Uterus (tissue), 4 donors: ENCODE data around the gene ZNF653. TPM values are rescaled to one million over a fixed set of nuclear protein-coding genes. Genes with fewer than 3 reads are reported as not detected.

Experiments used
- DNase-seq, 2 donors: peaks; one replicate each; pipeline ENCODE4 v3.0.0-alpha.2; 2019 to 2020
- H3K27ac ChIP-seq, 2 donors: fragments of 200-600 bp; sonication (generic); 1 replicate in 1 of 2; 2 replicates in 1 of 2; pipeline ENCODE4 v1.5.1; 2016 to 2018
- H3K27me3 ChIP-seq, 2 donors: fragments of 200-600 bp; sonication (generic); one replicate each; pipeline ENCODE4 v1.5.1; 2018 to 2019; ENCODE audit warnings: control low read depth in 1 of 2
- H3K36me3 ChIP-seq, 2 donors: fragments of 200-600 bp; sonication (generic); one replicate each; pipeline ENCODE4 v1.5.1; 2019; ENCODE audit warnings: control low read depth in 1 of 2
- H3K4me1 ChIP-seq, 2 donors: fragments of 200-600 bp; sonication (generic); one replicate each; pipeline ENCODE4 v1.5.1; 2018 to 2019; ENCODE audit warnings: control low read depth in 1 of 2
- H3K4me3 ChIP-seq, 2 donors: fragments of 200-600 bp; sonication (generic); 1 replicate in 1 of 2; 2 replicates in 1 of 2; pipeline ENCODE4 v1.5.1; 2018 to 2019; ENCODE audit warnings: mild to moderate bottlenecking in 1 of 2
- H3K9me3 ChIP-seq, 2 donors: fragments of 200-600 bp; sonication (generic); one replicate each; pipeline ENCODE4 v1.5.1; 2019; ENCODE audit warnings: control low read depth in 1 of 2
- CTCF ChIP-seq, 4 experiments: fragments of 200-600 bp in 2 of 4; fragments of 450-650 bp in 2 of 4; sonication (generic) in 2 of 4; IDR thresholded peaks; one replicate each; pipeline ENCODE4 v1.5.1; 2016 to 2019; ENCODE audit warnings: antibody characterized with exemption in 4 of 4, mild to moderate bottlenecking in 2 of 4, moderate library complexity in 1 of 4
- POLR2A ChIP-seq, 2 donors: fragments of 450-650 bp; IDR thresholded peaks; one replicate each; pipeline ENCODE4 v1.6.1; 2016; ENCODE audit warnings: antibody characterized with exemption in 2 of 2, mild to moderate bottlenecking in 1 of 2, moderate library complexity in 1 of 2
- intact Hi-C: fragments of 100-400 bp; cut with DNase I; formaldehyde crosslinking; loops from one replicate; pipeline ENCODE4 v1.15.1; 2023; ENCODE audit warnings: low total_unique reads
- total RNA-seq, 4 donors: library from RNA; depleted of rRNA in 3 of 4; stranded (reverse); fragments of >200 nt in 3 of 4; gene quantifications; one replicate each; pipeline versions ENCODE4 v1.1.0 to v1.2.4, GENCODE V29; 2014 to 2023
- donor health status: DM: yes; HTN: yes; CAD: no.

Gene ZNF653
- 10 to 100 TPM in 1 of 4 donors, 1 to 10 TPM in 2, under 1 TPM in 1; 0.88 to 14.8 (median 6.3) TPM for total RNA-seq

GRCh38 chr19:11505504-11506100 lies at the start of gene ZNF653:
Gene ZNF653 (minus strand): TSS chr19:11505839. CDS start chr19:11505786, 53 bp downstream.
- peak; percentile 94 to 95 for DNase-seq
- intact Hi-C loops: loop anchor here (10.0 kb wide), 1 partner anchor 211 kb away; the partner anchor contains the start of gene TSPAN16
- Histone ChIP-seq H3K4me3 (peak within 1 kb of the TSS; percentile 50 to 89), H3K27ac (peak within 1 kb of the TSS; percentile 87 to 98), H3K4me1 (no peaks in the 10 kb centered on the region), H3K9me3 (no peaks in the 10 kb centered on the region), H3K36me3 (no peaks in the 10 kb centered on the region), H3K27me3 (no peaks in the 10 kb centered on the region)
- TF ChIP-seq POLR2A (IDR thresholded peaks at IDR 0.05) (peak; percentile 23 to 69), CTCF (IDR thresholded peaks at IDR 0.05) (no peak)

- TF ChIP-seq POLR2A (IDR thresholded peaks at IDR 0.05) (no peak), CTCF (IDR thresholded peaks at IDR 0.05) (no peak)
- no peaks in the 10 kb centered on the region for H3K27me3 ChIP-seq
- H3K27ac ChIP-seq: no peak overlapping the region
- H3K4me1 ChIP-seq: peaks cover 0 to 15% of the 10 kb centered on the region in 2 donors
- no peaks in the 10 kb centered on the region for H3K9me3 ChIP-seq
- no peak overlapping the region for H3K4me3 ChIP-seq
- H3K36me3 ChIP-seq: no peaks in the 10 kb centered on the region
- intact Hi-C loops: no loop called here
- no peak for DNase-seq
Measured at GRCh38 chr19:11555246-11555645, 49.6 kb upstream of the ZNF653 start.

- H3K27ac ChIP-seq: no peak overlapping the region
- H3K9me3 ChIP-seq: no peaks in the 10 kb centered on the region
- H3K36me3 ChIP-seq: no peaks in the 10 kb centered on the region
- intact Hi-C loops: no loop called here
- no peaks in the 10 kb centered on the region for H3K27me3 ChIP-seq
- H3K4me3 ChIP-seq: no peak overlapping the region
- DNase-seq: no peak
- TF ChIP-seq POLR2A (IDR thresholded peaks at IDR 0.05): no peak
- no peak for TF ChIP-seq CTCF (IDR thresholded peaks at IDR 0.05)
- H3K4me1 ChIP-seq: peaks cover 0 to 23% of the 10 kb centered on the region in 2 donors
Measured at GRCh38 chr19:11554160-11554559, 48.5 kb upstream of the ZNF653 start.

GRCh38 chr19:11552666-11553372 lies 47.2 kb upstream of the ZNF653 start:
- no peaks in the 10 kb centered on the region for H3K9me3 ChIP-seq
- no peak for DNase-seq
- H3K27me3 ChIP-seq: no peaks in the 10 kb centered on the region
- no peaks in the 10 kb centered on the region for H3K36me3 ChIP-seq
- no peak for TF ChIP-seq CTCF (IDR thresholded peaks at IDR 0.05)
- no peak for TF ChIP-seq POLR2A (IDR thresholded peaks at IDR 0.05)
- H3K4me1 ChIP-seq: peaks cover 0 to 16% of the 10 kb centered on the region in 2 donors
- H3K4me3 ChIP-seq: no peak overlapping the region
- peak overlapping the region; percentile 84 to 91 for H3K27ac ChIP-seq
- intact Hi-C loops: no loop called here

GRCh38 chr19:11551603-11552235 lies 46.1 kb upstream of the ZNF653 start:
- peak overlapping the region in 1 of 2 donors; percentile 7 for H3K4me3 ChIP-seq
- no peaks in the 10 kb centered on the region for H3K36me3 ChIP-seq
- H3K27me3 ChIP-seq: no peaks in the 10 kb centered on the region
- peaks cover 0 to 15% of the 10 kb centered on the region in 2 donors for H3K4me1 ChIP-seq
- peak in 1 of 2 donors; percentile 47 for TF ChIP-seq POLR2A (IDR thresholded peaks at IDR 0.05)
- peak in 3 of 4 experiments; percentile 33 to 39 (median 37) for TF ChIP-seq CTCF (IDR thresholded peaks at IDR 0.05)
- peak overlapping the region; percentile 84 to 91 for H3K27ac ChIP-seq
- no peaks in the 10 kb centered on the region for H3K9me3 ChIP-seq
- intact Hi-C loops: no loop called here
- peak; percentile 76 to 79 for DNase-seq
